ENCODE data around the gene TNS4.
A peak's percentile ranks its signal among the peaks of the same experiment; 100 is the strongest.

The TNS4 gene

DNA sequence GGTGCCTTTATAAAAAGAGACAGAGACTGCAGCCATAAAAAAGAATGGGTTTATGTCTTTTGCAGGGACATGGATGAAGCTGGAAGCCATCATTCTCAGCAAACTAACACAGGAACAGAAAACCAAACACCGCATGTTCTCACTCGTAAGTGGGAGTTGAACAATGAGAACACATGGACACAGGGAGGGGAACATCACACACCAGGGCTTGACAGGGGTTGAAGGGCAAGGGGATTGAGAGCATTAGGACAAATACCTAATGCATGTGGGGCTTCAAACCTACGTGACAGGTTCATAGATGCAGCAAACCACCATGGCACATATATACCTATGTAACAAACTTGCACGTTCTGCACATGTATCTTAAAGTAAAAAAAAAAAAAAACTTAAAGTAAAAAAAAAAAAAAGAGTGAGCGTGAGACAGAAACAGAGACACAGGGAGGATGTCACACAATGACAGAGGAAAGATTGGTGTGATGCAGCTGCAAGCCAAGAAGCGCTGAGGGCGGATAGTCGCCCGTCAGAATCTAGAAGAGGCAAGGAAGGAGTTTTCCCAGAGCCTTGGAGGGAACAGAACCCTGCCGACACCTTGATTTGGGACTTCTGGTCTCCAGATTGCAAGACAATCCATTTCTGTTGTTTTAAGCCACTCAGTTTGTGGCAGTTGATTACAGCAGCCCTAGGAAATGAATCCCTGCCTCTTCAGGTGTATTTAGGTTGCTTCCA lies 27.4 kb upstream of the TNS4 start:
- H3K36me3 Mint-ChIP-seq (ENCODE audit: low read depth), result peaks cover 25% of the 10 kb centered on the region
- H3K27ac Mint-ChIP-seq, result peak overlapping the region; percentile 61
- H3K4me1 Mint-ChIP-seq (ENCODE audit: low read depth), result peaks cover 60% of the 10 kb centered on the region
- H3K27me3 Mint-ChIP-seq, result no peaks in the 10 kb centered on the region
- no peak overlapping the region for H3K4me3 Mint-ChIP-seq
- H3K9me3 Mint-ChIP-seq, result peaks cover 23% of the 10 kb centered on the region

GRCh38 chr17:40526668-40527067 lies 25.2 kb upstream of the TNS4 start:
- H3K4me1 Mint-ChIP-seq (ENCODE audit: low read depth), result peaks cover 45% of the 10 kb centered on the region
- H3K36me3 Mint-ChIP-seq (ENCODE audit: low read depth), result peaks cover 35% of the 10 kb centered on the region
- no peak overlapping the region for H3K27ac Mint-ChIP-seq
- H3K9me3 Mint-ChIP-seq, result peaks cover 28% of the 10 kb centered on the region
- no peaks in the 10 kb centered on the region for H3K27me3 Mint-ChIP-seq
- no peak overlapping the region for H3K4me3 Mint-ChIP-seq

- H3K27me3 Mint-ChIP-seq, result no peaks in the 10 kb centered on the region
- H3K9me3 Mint-ChIP-seq, result peaks cover 28% of the 10 kb centered on the region
- H3K36me3 Mint-ChIP-seq (ENCODE audit: low read depth), result peaks cover 35% of the 10 kb centered on the region
- H3K4me3 Mint-ChIP-seq, result no peak overlapping the region
- H3K27ac Mint-ChIP-seq, result no peak overlapping the region
- peaks cover 39% of the 10 kb centered on the region for H3K4me1 Mint-ChIP-seq (ENCODE audit: low read depth)
Observed at GRCh38 chr17:40525294-40525693, 23.9 kb upstream of the TNS4 start.

DNA sequence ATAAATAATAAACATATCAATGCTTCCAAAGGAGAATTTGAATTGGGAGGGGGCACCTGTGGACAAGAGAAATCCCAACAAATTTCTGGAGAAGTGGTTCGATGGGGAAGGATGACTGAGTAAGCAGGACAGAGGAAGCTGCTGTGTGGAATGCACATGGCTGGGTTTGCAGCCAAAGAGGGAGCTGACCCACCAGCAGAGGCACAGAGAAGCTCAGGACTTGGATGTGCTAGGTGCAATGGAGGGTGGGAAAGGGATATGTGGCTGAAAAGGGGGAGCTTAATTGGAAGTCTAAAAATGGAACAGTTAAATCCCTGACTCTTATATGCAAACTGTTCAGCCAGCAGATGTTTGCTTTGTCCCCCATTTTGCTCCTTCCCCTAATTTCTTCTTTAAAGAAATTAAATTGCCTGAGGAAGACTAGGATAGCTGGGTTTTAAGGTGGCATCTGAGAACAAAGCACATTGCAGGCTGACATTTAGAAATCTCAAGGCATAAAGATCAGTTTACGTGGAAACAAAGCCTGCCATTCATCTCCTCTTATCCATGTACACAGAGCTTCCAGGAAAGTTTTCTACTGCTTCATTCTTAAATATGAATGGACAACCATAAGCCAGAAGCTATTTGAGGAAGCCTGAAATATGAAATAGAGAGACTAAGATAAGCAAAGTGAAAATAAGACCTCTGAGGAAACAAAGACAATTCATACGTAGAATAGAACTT lies 23.0 kb upstream of the TNS4 start:
- H3K4me1 Mint-ChIP-seq (ENCODE audit: low read depth), result peaks cover 31% of the 10 kb centered on the region
- peaks cover 35% of the 10 kb centered on the region for H3K36me3 Mint-ChIP-seq (ENCODE audit: low read depth)
- H3K9me3 Mint-ChIP-seq, result peaks cover 28% of the 10 kb centered on the region
- H3K4me3 Mint-ChIP-seq, result no peak overlapping the region
- H3K27ac Mint-ChIP-seq, result no peak overlapping the region
- H3K27me3 Mint-ChIP-seq, result no peaks in the 10 kb centered on the region

GRCh38 chr17:40522961-40523310 lies 21.5 kb upstream of the TNS4 start:
- Mint-ChIP-seq H3K4me1 (ENCODE audit: low read depth) (peaks cover 33% of the 10 kb centered on the region), H3K27ac (no peak overlapping the region), H3K36me3 (ENCODE audit: low read depth) (peaks cover 35% of the 10 kb centered on the region), H3K4me3 (no peak overlapping the region), H3K27me3 (no peaks in the 10 kb centered on the region), H3K9me3 (peaks cover 28% of the 10 kb centered on the region)

DNA sequence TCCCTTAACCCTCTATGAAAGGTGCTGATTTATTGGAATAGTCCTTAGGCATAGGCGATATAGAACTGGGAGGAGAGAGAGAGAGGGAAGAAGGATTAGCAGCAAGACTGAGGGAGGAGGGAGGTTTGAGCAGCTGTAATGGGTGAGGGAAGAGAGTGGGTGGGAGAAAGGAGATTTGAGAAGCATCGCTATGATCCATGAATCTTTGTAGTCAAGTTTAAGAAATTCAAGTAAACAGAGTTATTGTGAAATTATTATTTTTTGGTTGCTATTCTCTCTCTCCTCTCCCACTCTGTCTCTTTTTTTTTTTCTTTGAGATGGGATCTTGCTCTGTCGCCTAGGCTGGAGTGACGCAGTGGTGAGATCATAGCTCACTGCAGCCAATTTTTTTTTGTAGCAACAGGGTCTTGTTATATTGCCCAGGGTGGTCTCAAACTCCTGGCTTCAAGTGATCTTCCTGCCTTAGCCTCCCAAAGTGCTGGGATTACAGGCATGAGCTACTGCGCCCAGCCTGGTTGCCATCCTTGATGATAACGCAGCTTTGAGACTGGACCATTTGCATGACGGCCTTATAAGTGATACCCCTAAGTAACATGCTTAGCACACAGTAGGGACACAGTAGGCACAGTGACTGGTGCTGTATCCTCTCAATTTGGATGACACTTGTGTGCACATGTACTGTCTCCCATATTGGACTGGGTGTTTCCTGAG lies 21.0 kb upstream of the TNS4 start:
- Mint-ChIP-seq H3K4me1 (ENCODE audit: low read depth) (peaks cover 36% of the 10 kb centered on the region), H3K9me3 (peaks cover 28% of the 10 kb centered on the region), H3K4me3 (no peak overlapping the region), H3K36me3 (ENCODE audit: low read depth) (peaks cover 36% of the 10 kb centered on the region), H3K27ac (no peak overlapping the region), H3K27me3 (no peaks in the 10 kb centered on the region)

GRCh38 chr17:40520991-40521453 lies 19.6 kb upstream of the TNS4 start:
- Mint-ChIP-seq H3K27me3 (no peaks in the 10 kb centered on the region), H3K4me1 (ENCODE audit: low read depth) (peaks cover 50% of the 10 kb centered on the region), H3K27ac (no peak overlapping the region), H3K36me3 (ENCODE audit: low read depth) (peaks cover 35% of the 10 kb centered on the region), H3K4me3 (no peak overlapping the region), H3K9me3 (peaks cover 25% of the 10 kb centered on the region)

DNA sequence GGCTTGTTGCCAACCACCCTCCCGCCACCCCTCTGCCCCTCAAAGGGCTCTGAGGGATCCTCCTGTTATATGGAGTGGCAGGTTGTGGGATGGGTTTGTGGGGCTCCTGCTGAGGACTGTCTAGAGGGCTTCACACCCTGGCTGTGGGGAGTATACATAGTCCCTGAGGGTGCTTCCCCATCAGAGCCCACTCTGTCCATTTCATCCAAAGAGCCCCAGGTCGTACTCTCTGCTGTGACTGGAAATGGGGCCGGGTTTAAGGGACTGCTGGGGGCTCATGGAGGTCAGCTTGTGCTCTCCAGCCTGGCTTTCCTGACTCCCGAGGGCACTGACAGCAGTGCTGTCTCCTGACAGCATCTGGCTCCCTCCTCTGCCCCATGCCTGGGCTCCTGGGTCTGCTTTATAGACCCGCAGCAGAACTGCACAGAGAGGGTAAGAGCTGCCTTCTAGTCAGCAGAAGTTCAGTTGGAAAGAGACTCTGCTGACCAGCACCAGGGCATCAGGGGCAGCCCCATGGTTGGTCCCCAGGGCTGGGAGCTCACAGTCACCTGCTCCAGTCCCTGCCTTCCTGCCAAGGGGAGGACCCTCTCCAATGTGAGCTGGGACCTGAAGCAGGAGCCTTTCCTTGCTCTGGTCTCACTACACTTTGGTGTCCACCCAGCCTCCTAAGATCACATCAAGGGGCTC lies 17.8 kb upstream of the TNS4 start:
- Mint-ChIP-seq H3K27ac (no peak overlapping the region), H3K4me1 (ENCODE audit: low read depth) (peaks cover 63% of the 10 kb centered on the region), H3K27me3 (peaks cover 9% of the 10 kb centered on the region), H3K36me3 (ENCODE audit: low read depth) (peaks cover 18% of the 10 kb centered on the region), H3K9me3 (peaks cover 9% of the 10 kb centered on the region), H3K4me3 (no peak overlapping the region)

GRCh38 chr17:40518401-40519088 lies 17.1 kb upstream of the TNS4 start:
- H3K9me3 Mint-ChIP-seq, result peaks cover 5% of the 10 kb centered on the region
- peaks cover 12% of the 10 kb centered on the region for H3K36me3 Mint-ChIP-seq (ENCODE audit: low read depth)
- H3K27me3 Mint-ChIP-seq, result peaks cover 13% of the 10 kb centered on the region
- peaks cover 69% of the 10 kb centered on the region for H3K4me1 Mint-ChIP-seq (ENCODE audit: low read depth)
- H3K27ac Mint-ChIP-seq, result no peak overlapping the region
- H3K4me3 Mint-ChIP-seq, result peak overlapping the region; percentile 61

- Mint-ChIP-seq H3K27ac (no peak overlapping the region), H3K27me3 (peaks cover 13% of the 10 kb centered on the region), H3K4me3 (peak overlapping the region; percentile 61), H3K9me3 (no peaks in the 10 kb centered on the region), H3K4me1 (ENCODE audit: low read depth) (peaks cover 69% of the 10 kb centered on the region), H3K36me3 (ENCODE audit: low read depth) (peaks cover 7% of the 10 kb centered on the region)
Observed at GRCh38 chr17:40517981-40518380, 16.6 kb upstream of the TNS4 start.

- peaks cover 4% of the 10 kb centered on the region for H3K36me3 Mint-ChIP-seq (ENCODE audit: low read depth)
- peaks cover 13% of the 10 kb centered on the region for H3K27me3 Mint-ChIP-seq
- peak overlapping the region; percentile 86 for H3K27ac Mint-ChIP-seq
- H3K9me3 Mint-ChIP-seq, result no peaks in the 10 kb centered on the region
- peaks cover 68% of the 10 kb centered on the region for H3K4me1 Mint-ChIP-seq (ENCODE audit: low read depth)
- H3K4me3 Mint-ChIP-seq, result peak overlapping the region; percentile 76
Observed at GRCh38 chr17:40517286-40517662, 15.9 kb upstream of the TNS4 start.

- peaks cover 62% of the 10 kb centered on the region for H3K4me1 Mint-ChIP-seq (ENCODE audit: low read depth)
Observed at GRCh38 chr17:40516581-40517285, 15.3 kb upstream of the TNS4 start.

DNA sequence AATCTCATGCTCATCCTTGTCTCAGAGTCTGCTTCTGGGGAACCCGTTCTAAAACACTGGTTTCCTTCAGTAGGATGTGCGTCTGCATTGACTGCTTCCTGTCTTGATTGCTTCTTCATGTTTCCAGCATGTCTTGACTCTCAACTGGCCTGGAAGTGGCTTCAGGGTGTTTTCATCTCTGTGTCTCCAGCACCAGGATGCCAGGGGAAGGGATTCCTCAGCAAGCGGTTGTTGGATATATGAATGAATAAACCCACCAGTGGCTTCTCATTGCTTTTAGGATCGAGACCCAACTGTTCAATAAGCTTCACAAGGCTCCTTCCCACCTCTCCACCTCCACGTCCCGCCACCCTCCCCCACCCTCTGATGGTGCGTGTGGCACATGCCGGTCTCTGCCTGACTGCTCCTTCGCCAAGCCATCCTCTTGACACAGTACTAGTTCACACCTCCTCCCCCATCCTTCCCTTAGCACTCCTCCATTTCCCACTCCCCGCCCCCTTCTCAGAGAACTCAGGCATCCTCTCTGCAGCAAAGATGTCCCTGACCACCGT lies 14.1 kb upstream of the TNS4 start:
- Mint-ChIP-seq H3K27ac (peak overlapping the region; percentile 65), H3K27me3 (peaks cover 13% of the 10 kb centered on the region), H3K36me3 (ENCODE audit: low read depth) (peaks cover 4% of the 10 kb centered on the region), H3K9me3 (no peaks in the 10 kb centered on the region), H3K4me1 (ENCODE audit: low read depth) (peaks cover 54% of the 10 kb centered on the region), H3K4me3 (peak overlapping the region; percentile 76)

More at GRCh38 chr17:40516581-40517285, 15.3 kb upstream of the TNS4 start:
- H3K4me3 Mint-ChIP-seq, result peak overlapping the region; percentile 76
- peak overlapping the region; percentile 86 for H3K27ac Mint-ChIP-seq
- peaks cover 4% of the 10 kb centered on the region for H3K36me3 Mint-ChIP-seq (ENCODE audit: low read depth)
- H3K27me3 Mint-ChIP-seq, result peaks cover 13% of the 10 kb centered on the region
- no peaks in the 10 kb centered on the region for H3K9me3 Mint-ChIP-seq

Measured in stimulated activated naive CD8-positive, alpha-beta T cell treated with anti-CD3 and anti-CD28 coated beads, Interleukin-15, Interleukin-2, amounts not matched to agents 100 ng/mL and 50 ng/mL, for 24 hours (primary cell).